GM12878 (cell line): ENCODE results near the gene DACT3. TPM values are rescaled to one million over a fixed set of nuclear protein-coding genes. Genes with fewer than 3 reads are reported as not detected.

Experiments
- ATAC-seq: fragments of 200-7000 bp; cut with Tn5 transposase; 3 replicates; pipeline ENCODE4 v1.9.1; 2020; ENCODE audit warnings: mild to moderate bottlenecking, moderate library complexity
- BruUV-seq: library from RNA; stranded (reverse); fragments of 400-500 nt; replicated peaks from 2 replicates; lab custom pipeline; 2021; lab: Mats Ljungman, UMichigan
- CTCF ChIA-PET: fragments of 300-600 bp; sonication (Branson Sonifier 250); formaldehyde crosslinking; extraction: SDS; loops from one replicate; lab custom pipeline; 2021; ENCODE audit warnings: inconsistent platforms; lab: Yijun Ruan, JAX
- POLR2A ChIA-PET: fragments of 350-600 bp; formaldehyde crosslinking; extraction: SDS; loops from one replicate; lab custom pipeline; 2021; ENCODE audit warnings: inconsistent platforms; lab: Charles Lee
- RAD21 ChIA-PET: fragments of 300-600 bp; sonication (Branson Sonifier 250); formaldehyde crosslinking; loops from one replicate; lab custom pipeline; 2023; ENCODE audit warnings: antibody characterized with exemption; ENCODE audit not compliant: unreplicated experiment; lab: Charles Lee
- SMC1A ChIA-PET: fragments of 300-600 bp; sonication (Branson Sonifier 250); formaldehyde crosslinking; loops from one replicate; lab custom pipeline; 2023; ENCODE audit not compliant: unreplicated experiment, uncharacterized antibody; lab: Charles Lee
- DNase-seq: peaks from one replicate; pipeline ENCODE4 v3.0.0-alpha.2; 2011; ENCODE audit warnings: low read depth, low spot score
- FAIRE-seq: peaks from 3 replicates; lab custom pipeline; 2011; peaks lifted over from hg19 to GRCh38; lab: Jason Lieb, UNC
- H2AFZ ChIP-seq: 2 replicates; pipeline ENCODE4 v1.6.0; 2011; ENCODE audit warnings: low read depth, low read length, control low read depth; ENCODE audit not compliant: control insufficient read depth
- H3K27ac ChIP-seq: 2 replicates; pipeline ENCODE4 v1.5.1; 2011; ENCODE audit warnings: control low read depth; ENCODE audit not compliant: control insufficient read depth, insufficient read depth
- H3K27me3 ChIP-seq, 2 experiments: replicated peaks in 1 of 2; 2 replicates each; pipeline versions ENCODE4 v1.6.0 to v1.6.1; 2011; ENCODE audit warnings: low read length in 1 of 2; ENCODE audit not compliant: control insufficient read depth in 2 of 2, insufficient read depth in 2 of 2
- H3K36me3 ChIP-seq, 2 experiments: 2 replicates each; pipeline ENCODE4 v1.5.1; 2011; ENCODE audit warnings: low read length in 1 of 2; ENCODE audit not compliant: control insufficient read depth in 2 of 2, insufficient read depth in 2 of 2
- H3K4me1 ChIP-seq: 2 replicates; pipeline ENCODE4 v1.6.1; 2011; ENCODE audit warnings: mild to moderate bottlenecking, low read length, moderate library complexity, mixed read lengths; ENCODE audit not compliant: control insufficient read depth, insufficient read depth
- H3K4me2 ChIP-seq: 2 replicates; pipeline ENCODE4 v1.6.0; 2011; ENCODE audit warnings: control low read depth; ENCODE audit not compliant: control insufficient read depth, insufficient read depth
- H3K4me3 ChIP-seq: fragments of 200-600 bp; sonication (generic); 2 replicates; pipeline ENCODE4 v1.5.1; 2016
- H3K79me2 ChIP-seq: 2 replicates; pipeline ENCODE4 v1.6.0; 2011; ENCODE audit warnings: low read length; ENCODE audit not compliant: control insufficient read depth, insufficient read depth
- H3K9ac ChIP-seq: 2 replicates; pipeline ENCODE4 v1.8.0; 2011; ENCODE audit warnings: low read length, control low read depth, mixed read lengths; ENCODE audit not compliant: control insufficient read depth, insufficient read depth
- H3K9me3 ChIP-seq: replicated peaks from 3 replicates; pipeline ENCODE4 v1.5.1; 2011; ENCODE audit warnings: mild to moderate bottlenecking, low read length; ENCODE audit not compliant: control insufficient read depth, insufficient read depth
- H4K20me1 ChIP-seq: 2 replicates; pipeline ENCODE4 v1.6.0; 2011; ENCODE audit not compliant: control insufficient read depth, insufficient read depth
- CBX5 ChIP-seq: sonication (generic); IDR thresholded peaks from 2 replicates; pipeline ENCODE4 v1.6.1; 2016; ENCODE audit warnings: low read depth, moderate library complexity, mild to moderate bottlenecking, inconsistent platforms
- DPF2 ChIP-seq: fragments of 450-650 bp; IDR thresholded peaks from 2 replicates; pipeline ENCODE4 v1.6.1; 2017; ENCODE audit warnings: mild to moderate bottlenecking
- GABPA ChIP-seq: IDR thresholded peaks from 2 replicates; pipeline ENCODE4 v1.6.1; 2014; ENCODE audit warnings: antibody characterized with exemption, low read depth, mild to moderate bottlenecking, inconsistent platforms
- KAT2A ChIP-seq: conservative IDR thresholded peaks from 2 replicates; pipeline ENCODE4 v1.6.1; 2011; ENCODE audit warnings: low read depth, low read length; ENCODE audit not compliant: control insufficient read depth
- KLF5 ChIP-seq: fragments of 450-650 bp; IDR thresholded peaks from 2 replicates; pipeline ENCODE4 v1.6.1; 2014; ENCODE audit warnings: mild to moderate bottlenecking; ENCODE audit not compliant: partially characterized antibody
- MTA3 ChIP-seq: IDR thresholded peaks from 2 replicates; pipeline ENCODE4 v1.6.1; 2012; ENCODE audit warnings: low read length, inconsistent platforms, borderline replicate concordance
- MYB ChIP-seq: fragments of 150-350 bp; IDR thresholded peaks from 2 replicates; pipeline ENCODE4 v1.6.1; 2014; ENCODE audit warnings: mild to moderate bottlenecking, low read depth, low read length, borderline replicate concordance
- NFYB ChIP-seq: IDR thresholded peaks from 2 replicates; pipeline ENCODE4 v1.6.1; 2011; ENCODE audit warnings: low read depth, mild to moderate bottlenecking, low read length, improper control_type of control experiment, moderate library complexity; ENCODE audit not compliant: insufficient read depth
- POLR2AphosphoS2 ChIP-seq: IDR thresholded peaks from 2 replicates; pipeline ENCODE4 v1.6.1; 2011; ENCODE audit warnings: low read depth, mild to moderate bottlenecking, low read length, improper control_type of control experiment, moderate library complexity
- TCF3 ChIP-seq: IDR thresholded peaks from 2 replicates; pipeline ENCODE4 v1.6.1; 2012; ENCODE audit warnings: low read depth, mild to moderate bottlenecking, low read length, borderline replicate concordance; ENCODE audit not compliant: insufficient read depth
- ZNF384 ChIP-seq: IDR thresholded peaks from 2 replicates; pipeline ENCODE4 v1.6.1; 2012; ENCODE audit warnings: low read depth, mild to moderate bottlenecking, low read length, improper control_type of control experiment, borderline replicate concordance
- ZNF687 ChIP-seq: fragments of 450-650 bp; IDR thresholded peaks from 2 replicates; pipeline ENCODE4 v1.6.1; 2017; ENCODE audit warnings: mild to moderate bottlenecking, moderate library complexity
- in situ Hi-C: fragments of 300-500 bp; cut with MboI; formaldehyde crosslinking; loops from 9 replicates; pipeline ENCODE4 v1.14.3; 2018; ENCODE audit warnings: mixed read lengths
- intact Hi-C: fragments of 100-400 bp; cut with micrococcal nuclease; formaldehyde crosslinking; loops from one replicate; pipeline ENCODE4 v1.14.2; 2022; ENCODE audit not compliant: unreplicated experiment
- polyA plus RNA-seq, 11 experiments: library from polyadenylated mRNA; depleted of rRNA in 4 of 11; unstranded in 6 of 11; stranded (reverse) in 5 of 11; fragments of >200 nt; fragmentation: Nextera tagmentation in 4 of 11; fragmentation: Illumina TruSeq in 1 of 11; extraction: Ambion mirVana in 4 of 11; extraction: Trizol in 1 of 11; gene quantifications; 1 replicate in 1 of 11; 2 replicates in 10 of 11; pipeline versions ENCODE4 v1.2.1 to v1.2.3, GENCODE V29; 2011 to 2016; ENCODE audit warnings: inconsistent platforms in 2 of 11, missing spikeins in 2 of 11, low read depth in 1 of 11
- total RNA-seq, 4 experiments: library from RNA; depleted of rRNA in 3 of 4; stranded (reverse); fragments of >200 nt in 3 of 4; fragmentation: Illumina TruSeq in 1 of 4; extraction: Trizol in 1 of 4; gene quantifications; 2 replicates each; pipeline versions ENCODE4 v1.2.1 to v1.2.3, GENCODE V29; 2013 to 2021
- TF ChIP-seq, protein P1 (sequence below): IDR thresholded peaks from 2 replicates; pipeline ENCODE4 v1.6.1; 2012; ENCODE audit warnings: low read depth, low read length, improper control_type of control experiment
- TF ChIP-seq, protein P2 (sequence below): IDR thresholded peaks from 2 replicates; pipeline ENCODE4 v1.6.1; 2011; ENCODE audit warnings: low read depth, low read length, improper control_type of control experiment, borderline replicate concordance
- TF ChIP-seq, protein P3 (sequence below): IDR thresholded peaks from 2 replicates; pipeline ENCODE4 v1.6.1; 2011; ENCODE audit warnings: low read depth, mild to moderate bottlenecking, low read length, moderate library complexity, borderline replicate concordance; ENCODE audit errors: extremely low read depth
- TF ChIP-seq, protein P4 (sequence below): fragments of 450-650 bp; IDR thresholded peaks from 2 replicates; pipeline ENCODE4 v1.6.1; 2018; ENCODE audit warnings: borderline replicate concordance, mild to moderate bottlenecking; ENCODE audit not compliant: partially characterized antibody

The DACT3 gene
- total and polyA plus RNA-seq, 10 of the 15 experiments (the other 5 are each of a cell fraction or from before 2014, with no cell fraction given) = 0.05 to 2.5 (median 0.35) TPM; not detected in 1

DNA sequence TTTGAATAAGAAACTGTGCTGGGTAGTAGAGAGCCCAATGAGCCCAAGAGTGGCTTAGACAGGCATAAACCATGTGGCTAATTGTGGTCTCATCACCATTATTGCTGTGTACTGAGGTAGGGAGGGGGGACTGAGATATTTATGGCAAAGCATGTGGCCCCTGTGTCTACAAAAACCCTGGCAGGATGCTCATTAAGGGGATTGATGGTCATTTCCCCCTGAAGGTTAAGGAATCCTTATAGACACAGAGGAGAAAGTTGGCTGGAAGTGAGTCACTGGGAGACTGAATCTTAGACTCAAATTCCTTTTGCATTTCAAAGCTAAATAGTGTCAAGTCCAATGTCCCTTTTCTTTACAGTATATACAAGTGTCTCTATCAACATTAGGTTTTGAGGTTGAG, 9.8 kb upstream of the DACT3 start:
- no peak overlapping the region for H3K9ac ChIP-seq
- CTCF ChIA-PET = interaction anchor here (0.7 to 1.2 kb wide), 3 partner anchors 9 to 132 kb away, joined by 3 read pairs; no protein-coding TSS in a partner anchor
- H2AFZ ChIP-seq = no peak overlapping the region
- no peak for ATAC-seq
- BruUV-seq = no TSS peak
- SMC1A ChIA-PET = no interaction called here
- no peaks in the 10 kb centered on the region for H3K79me2 ChIP-seq
- intact Hi-C loops = no loop called here
- no peaks in the 10 kb centered on the region for H3K4me1 ChIP-seq
- FAIRE-seq = no peak
- no peak for DNase-seq
- H3K4me3 ChIP-seq = no peak overlapping the region
- H3K9me3 ChIP-seq = no peaks in the 10 kb centered on the region
- no peak overlapping the region for H3K4me2 ChIP-seq
- POLR2A ChIA-PET = no interaction called here
- H3K27ac ChIP-seq = no peak overlapping the region
- H3K27me3 ChIP-seq = no peaks in the 10 kb centered on the region
- peaks cover 14 to 17% of the 10 kb centered on the region in 2 experiments for H3K36me3 ChIP-seq
- H4K20me1 ChIP-seq = no peaks in the 10 kb centered on the region
- in situ Hi-C loops = no loop called here
- RAD21 ChIA-PET = interaction anchor here (1.6 kb wide), 1 partner anchor 10 kb away, joined by 5 read pairs; the partner anchor contains the start of gene DACT3
- TF ChIP-seq ZNF384 (no peak), MYB (no peak), DPF2 (no peak), ZNF687 (no peak), GABPA (no peak), MTA3 (no peak), KAT2A (no peak), TCF3 (no peak), CBX5 (no peak), POLR2AphosphoS2 (no peak), KLF5 (no peak), NFYB (no peak)
- TF ChIP-seq, protein P1, sequence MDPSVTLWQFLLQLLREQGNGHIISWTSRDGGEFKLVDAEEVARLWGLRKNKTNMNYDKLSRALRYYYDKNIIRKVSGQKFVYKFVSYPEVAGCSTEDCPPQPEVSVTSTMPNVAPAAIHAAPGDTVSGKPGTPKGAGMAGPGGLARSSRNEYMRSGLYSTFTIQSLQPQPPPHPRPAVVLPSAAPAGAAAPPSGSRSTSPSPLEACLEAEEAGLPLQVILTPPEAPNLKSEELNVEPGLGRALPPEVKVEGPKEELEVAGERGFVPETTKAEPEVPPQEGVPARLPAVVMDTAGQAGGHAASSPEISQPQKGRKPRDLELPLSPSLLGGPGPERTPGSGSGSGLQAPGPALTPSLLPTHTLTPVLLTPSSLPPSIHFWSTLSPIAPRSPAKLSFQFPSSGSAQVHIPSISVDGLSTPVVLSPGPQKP = no peak
- TF ChIP-seq, protein P2, sequence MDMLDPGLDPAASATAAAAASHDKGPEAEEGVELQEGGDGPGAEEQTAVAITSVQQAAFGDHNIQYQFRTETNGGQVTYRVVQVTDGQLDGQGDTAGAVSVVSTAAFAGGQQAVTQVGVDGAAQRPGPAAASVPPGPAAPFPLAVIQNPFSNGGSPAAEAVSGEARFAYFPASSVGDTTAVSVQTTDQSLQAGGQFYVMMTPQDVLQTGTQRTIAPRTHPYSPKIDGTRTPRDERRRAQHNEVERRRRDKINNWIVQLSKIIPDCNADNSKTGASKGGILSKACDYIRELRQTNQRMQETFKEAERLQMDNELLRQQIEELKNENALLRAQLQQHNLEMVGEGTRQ = no peak
- TF ChIP-seq, protein P3, sequence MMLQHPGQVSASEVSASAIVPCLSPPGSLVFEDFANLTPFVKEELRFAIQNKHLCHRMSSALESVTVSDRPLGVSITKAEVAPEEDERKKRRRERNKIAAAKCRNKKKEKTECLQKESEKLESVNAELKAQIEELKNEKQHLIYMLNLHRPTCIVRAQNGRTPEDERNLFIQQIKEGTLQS = no peak
- TF ChIP-seq, protein P4, sequence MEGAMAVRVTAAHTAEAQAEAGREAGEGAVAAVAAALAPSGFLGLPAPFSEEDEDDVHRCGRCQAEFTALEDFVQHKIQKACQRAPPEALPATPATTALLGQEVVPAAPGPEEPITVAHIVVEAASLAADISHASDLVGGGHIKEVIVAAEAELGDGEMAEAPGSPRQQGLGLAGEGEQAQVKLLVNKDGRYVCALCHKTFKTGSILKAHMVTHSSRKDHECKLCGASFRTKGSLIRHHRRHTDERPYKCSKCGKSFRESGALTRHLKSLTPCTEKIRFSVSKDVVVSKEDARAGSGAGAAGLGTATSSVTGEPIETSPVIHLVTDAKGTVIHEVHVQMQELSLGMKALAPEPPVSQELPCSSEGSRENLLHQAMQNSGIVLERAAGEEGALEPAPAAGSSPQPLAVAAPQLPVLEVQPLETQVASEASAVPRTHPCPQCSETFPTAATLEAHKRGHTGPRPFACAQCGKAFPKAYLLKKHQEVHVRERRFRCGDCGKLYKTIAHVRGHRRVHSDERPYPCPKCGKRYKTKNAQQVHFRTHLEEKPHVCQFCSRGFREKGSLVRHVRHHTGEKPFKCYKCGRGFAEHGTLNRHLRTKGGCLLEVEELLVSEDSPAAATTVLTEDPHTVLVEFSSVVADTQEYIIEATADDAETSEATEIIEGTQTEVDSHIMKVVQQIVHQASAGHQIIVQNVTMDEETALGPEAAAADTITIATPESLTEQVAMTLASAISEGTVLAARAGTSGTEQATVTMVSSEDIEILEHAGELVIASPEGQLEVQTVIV = no peak
